Measurements from ENCODE around the gene TIE1. TPM values are rescaled to one million over a fixed set of nuclear protein-coding genes. Genes with fewer than 3 reads are reported as not detected.

The TIE1 gene
- total RNA-seq, 1 experiment from 2014 or later, result 1.2 TPM

DNA sequence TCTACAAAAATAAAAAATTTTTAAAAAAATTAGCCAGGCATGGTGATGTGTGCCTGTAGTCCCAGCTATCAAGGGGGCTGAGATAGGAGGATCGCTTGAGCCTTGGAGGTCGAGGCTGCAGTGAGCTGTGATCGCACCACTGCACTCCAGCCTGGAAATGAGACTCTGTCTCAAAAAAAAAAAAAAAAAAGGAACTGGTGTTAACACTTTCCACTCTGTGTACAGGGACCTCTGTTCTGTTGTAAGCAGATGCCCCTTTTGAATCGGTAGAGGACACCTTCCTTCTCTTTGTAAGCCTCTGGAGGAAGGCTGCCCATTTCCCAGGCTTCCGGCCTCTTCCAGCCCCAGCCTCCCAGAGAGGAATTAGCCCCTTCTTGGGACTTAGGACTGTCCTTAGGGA, 8.1 kb upstream of the TIE1 start:
- no peaks in the 10 kb centered on the region for H3K9me3 ChIP-seq (ENCODE audit: control insufficient read depth, low read depth, low read length)
- H3T11ph ChIP-seq (ENCODE audit: low read length), result no peak overlapping the region
- H4K5ac ChIP-seq (ENCODE audit: insufficient read length, low read depth, low read length), result no peak overlapping the region
- Mint-ChIP-seq H3K36me3 (ENCODE audit: insufficient read depth in 1 of 3, low read depth in 3 of 3) (no peaks in the 10 kb centered on the region), H3K27ac (no peak overlapping the region; a peak in 1 of 7 replicates), H3K4me3 (no peak overlapping the region), H3K9me3 (no peaks in the 10 kb centered on the region), H3K27me3 (ENCODE audit: low read depth) (no peaks in the 10 kb centered on the region; the same call in none of the 2 replicates), H3K4me1 (peaks cover 25 to 27% of the 10 kb centered on the region in 2 experiments)
- no peak overlapping the region for H3K18ac ChIP-seq (ENCODE audit: insufficient read length, low read depth, low read length)
- H3K4ac ChIP-seq (ENCODE audit: low read depth, low read length), result no peak overlapping the region
- H3K23me2 ChIP-seq (ENCODE audit: insufficient read length, low read depth, low read length, poor library complexity, severe bottlenecking), result no peaks in the 10 kb centered on the region
- H3K9ac ChIP-seq (ENCODE audit: extremely low read depth, insufficient read length, low read length), result no peak overlapping the region
- no peaks in the 10 kb centered on the region for H3K79me2 ChIP-seq (ENCODE audit: insufficient read depth, low read length)
- no peak overlapping the region for H4K8ac ChIP-seq (replicated peaks; ENCODE audit: insufficient read length, low read depth, low read length)
- TF ChIP-seq, protein P1, sequence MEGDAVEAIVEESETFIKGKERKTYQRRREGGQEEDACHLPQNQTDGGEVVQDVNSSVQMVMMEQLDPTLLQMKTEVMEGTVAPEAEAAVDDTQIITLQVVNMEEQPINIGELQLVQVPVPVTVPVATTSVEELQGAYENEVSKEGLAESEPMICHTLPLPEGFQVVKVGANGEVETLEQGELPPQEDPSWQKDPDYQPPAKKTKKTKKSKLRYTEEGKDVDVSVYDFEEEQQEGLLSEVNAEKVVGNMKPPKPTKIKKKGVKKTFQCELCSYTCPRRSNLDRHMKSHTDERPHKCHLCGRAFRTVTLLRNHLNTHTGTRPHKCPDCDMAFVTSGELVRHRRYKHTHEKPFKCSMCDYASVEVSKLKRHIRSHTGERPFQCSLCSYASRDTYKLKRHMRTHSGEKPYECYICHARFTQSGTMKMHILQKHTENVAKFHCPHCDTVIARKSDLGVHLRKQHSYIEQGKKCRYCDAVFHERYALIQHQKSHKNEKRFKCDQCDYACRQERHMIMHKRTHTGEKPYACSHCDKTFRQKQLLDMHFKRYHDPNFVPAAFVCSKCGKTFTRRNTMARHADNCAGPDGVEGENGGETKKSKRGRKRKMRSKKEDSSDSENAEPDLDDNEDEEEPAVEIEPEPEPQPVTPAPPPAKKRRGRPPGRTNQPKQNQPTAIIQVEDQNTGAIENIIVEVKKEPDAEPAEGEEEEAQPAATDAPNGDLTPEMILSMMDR (conservative IDR thresholded peaks at IDR 0.05), result no peak
- DNase-seq, result no peak
- no peak overlapping the region for H2AK5ac ChIP-seq (ENCODE audit: insufficient read length, low read length)
- H2BK12ac ChIP-seq (ENCODE audit: insufficient read length, low read depth, low read length), result no peak overlapping the region
- no peak overlapping the region for H2BK15ac ChIP-seq (ENCODE audit: low read depth, low read length)
- H3K23ac ChIP-seq (ENCODE audit: insufficient read length, low read depth, low read length), result no peak overlapping the region
- H4K20me1 ChIP-seq (ENCODE audit: control insufficient read depth, insufficient read depth, insufficient read length), result no peaks in the 10 kb centered on the region
- no peak overlapping the region for H2AFZ ChIP-seq (ENCODE audit: low read length)
- H3K56ac ChIP-seq (ENCODE audit: insufficient read length, low read depth, low read length), result no peak overlapping the region
- no peak overlapping the region for H3K14ac ChIP-seq (ENCODE audit: insufficient read depth, low read length)
- no peaks in the 10 kb centered on the region for H3K79me1 ChIP-seq (ENCODE audit: insufficient read depth, low read depth, low read length, poor library complexity, severe bottlenecking)
- H3K4me2 ChIP-seq (ENCODE audit: insufficient read depth, insufficient read length, low read length), result no peak overlapping the region
- no peak overlapping the region for H2BK120ac ChIP-seq (ENCODE audit: low read depth, low read length, poor library complexity, severe bottlenecking)
- peaks cover 9% of the 10 kb centered on the region for H3K4me1 ChIP-seq (ENCODE audit: insufficient read depth, low read length)
- no peak overlapping the region for H3K27ac ChIP-seq (ENCODE audit: insufficient read length, low read depth, low read length)
- H4K91ac ChIP-seq (ENCODE audit: insufficient read length, low read depth, low read length), result no peak overlapping the region
- no CpG with 5 or more reads among the region's 5 CpGs for WGBS (ENCODE audit: extremely low coverage, insufficient read length, low lambda C conversion rate)
- H3K27me3 ChIP-seq (ENCODE audit: insufficient read depth, low read length), result no peaks in the 10 kb centered on the region
- no peak overlapping the region for H2BK20ac ChIP-seq (ENCODE audit: low read depth, low read length, poor library complexity, severe bottlenecking)
- no peak overlapping the region for H2BK5ac ChIP-seq (ENCODE audit: insufficient read length, low read length)
